Lung (tissue), 12 donors: ENCODE results near the gene NEURL4. TPM values are rescaled to one million over a fixed set of nuclear protein-coding genes. Genes with fewer than 3 reads are reported as not detected.
A peak's percentile ranks its signal among the peaks of the same experiment; 100 is the strongest.

Experiments
- ATAC-seq: fragments of 200-7000 bp; cut with Tn5 transposase; one replicate; pipeline ENCODE4 v1.9.1; 2020; ENCODE audit warnings: moderate number of reproducible peaks; ENCODE audit not compliant: insufficient read depth, low FRiP score
- DNase-seq, 3 donors: peaks; one replicate each; pipeline ENCODE4 v3.0.0-alpha.2; 2013 to 2017
- H3K27ac ChIP-seq, 2 donors: one replicate each; pipeline ENCODE4 v1.5.1; 2013; ENCODE audit warnings: mild to moderate bottlenecking in 2 of 2, moderate library complexity in 2 of 2, control low read depth in 1 of 2, inconsistent platforms in 1 of 2, low read depth in 1 of 2, low read length in 1 of 2
- H3K27me3 ChIP-seq, 3 donors: one replicate each; pipeline ENCODE4 v1.5.1; 2013; ENCODE audit warnings: low read length in 2 of 3; ENCODE audit not compliant: control insufficient read depth in 3 of 3, insufficient read depth in 3 of 3
- H3K36me3 ChIP-seq, 4 donors: one replicate each; pipeline ENCODE4 v1.5.1; 2013; ENCODE audit warnings: low read length in 4 of 4, mild to moderate bottlenecking in 1 of 4, moderate library complexity in 1 of 4; ENCODE audit not compliant: control insufficient read depth in 4 of 4, insufficient read depth in 4 of 4
- H3K4me1 ChIP-seq, 5 donors: one replicate each; pipeline ENCODE4 v1.5.1; 2013; ENCODE audit warnings: low read length in 5 of 5, mild to moderate bottlenecking in 2 of 5, moderate library complexity in 1 of 5; ENCODE audit not compliant: control insufficient read depth in 5 of 5, insufficient read depth in 5 of 5
- H3K4me3 ChIP-seq: one replicate; pipeline ENCODE4 v1.5.1; 2013; ENCODE audit warnings: mild to moderate bottlenecking, control low read depth, moderate library complexity
- H3K9ac ChIP-seq, 2 donors: one replicate each; pipeline ENCODE4 v1.5.1; 2013; ENCODE audit warnings: low read length in 2 of 2, control low read depth in 1 of 2; ENCODE audit not compliant: insufficient read depth in 1 of 2
- H3K9me3 ChIP-seq, 4 donors: one replicate each; pipeline ENCODE4 v1.5.1; 2013; ENCODE audit warnings: low read length in 3 of 4, mild to moderate bottlenecking in 1 of 4, moderate library complexity in 1 of 4; ENCODE audit not compliant: control insufficient read depth in 4 of 4, insufficient read depth in 3 of 4
- CTCF ChIP-seq: IDR thresholded peaks from 2 replicates; pipeline ENCODE4 v1.5.1; 2012; ENCODE audit warnings: mild to moderate bottlenecking; ENCODE audit errors: control extremely low read depth, extremely low read depth
- WGBS, 2 donors: extraction: QIAGEN DNeasy Blood & Tissue Kit; methylation state at CpG; one replicate each; pipeline ENCODE4 v1.1.7; 2013; 5-methylcytosine and 5-hydroxymethylcytosine counted together
- polyA plus RNA-seq, 2 donors: library from polyadenylated mRNA; stranded (reverse); fragments of 200-250 nt; gene quantifications; one replicate each; pipeline ENCODE4 v1.2.1, GENCODE V29; 2013
- total RNA-seq, 2 donors: library from RNA; depleted of rRNA in 1 of 2; stranded (reverse); fragments of >200 nt in 1 of 2; gene quantifications; one replicate each; pipeline ENCODE4 v1.2.1, GENCODE V29; 2014 to 2021
- donor health status: control.
- donor health status: control.
- donor health status: Bipolar disorder and iron deficiency.
- donor health status: healthy.
- donor health status: DM: yes; HTN: yes; CAD: no.

NEURL4 gene
- total and polyA plus RNA-seq, 4 donors: 17.3 to 33.9 (median 24.3) TPM

- no peak overlapping the region for H3K9ac ChIP-seq
- ATAC-seq: no peak
- H3K27me3 ChIP-seq: peaks cover 0 to 8% (median 2%) of the 10 kb centered on the region in 3 donors
- 94 to 98% methylated on average over 16 of the region's 16 CpGs for WGBS, 2 donors
- DNase-seq: no peak
- H3K9me3 ChIP-seq: no peaks in the 10 kb centered on the region
- no peaks in the 10 kb centered on the region for H3K36me3 ChIP-seq
- no peak overlapping the region for H3K27ac ChIP-seq
- peaks cover 0 to 21% (median 4%) of the 10 kb centered on the region in 5 donors for H3K4me1 ChIP-seq
- H3K4me3 ChIP-seq: no peak overlapping the region
- no peak for TF ChIP-seq CTCF
Observed at GRCh38 chr17:7284911-7285310, 44.2 kb downstream of the NEURL4 start.

GRCh38 chr17:7283471-7284216 lies 45.5 kb downstream of the NEURL4 start:
- peaks cover 0 to 21% (median 4%) of the 10 kb centered on the region in 5 donors for H3K4me1 ChIP-seq
- 80 to 88% methylated on average over 18 of the region's 18 CpGs for WGBS, 2 donors
- H3K9ac ChIP-seq: no peak overlapping the region
- no peak overlapping the region for H3K4me3 ChIP-seq
- DNase-seq: no peak
- no peak for ATAC-seq
- peak overlapping the region in 1 of 2 donors; percentile 85 for H3K27ac ChIP-seq
- H3K9me3 ChIP-seq: no peaks in the 10 kb centered on the region
- no peak for TF ChIP-seq CTCF
- no peaks in the 10 kb centered on the region for H3K36me3 ChIP-seq
- H3K27me3 ChIP-seq: peaks cover 0 to 8% (median 0%) of the 10 kb centered on the region in 3 donors

- TF ChIP-seq CTCF: no peak
- no peaks in the 10 kb centered on the region for H3K9me3 ChIP-seq
- no peak overlapping the region for H3K4me3 ChIP-seq
- WGBS, 2 donors: 58 to 59% methylated on average over 6 of the region's 6 CpGs
- H3K27me3 ChIP-seq: peaks cover 0 to 8% (median 0%) of the 10 kb centered on the region in 3 donors
- no peaks in the 10 kb centered on the region for H3K36me3 ChIP-seq
- peak overlapping the region in 1 of 2 donors; percentile 85 for H3K27ac ChIP-seq
- DNase-seq (no peak), ATAC-seq (no peak)
- H3K9ac ChIP-seq: no peak overlapping the region
- H3K4me1 ChIP-seq: peaks cover 0 to 21% (median 4%) of the 10 kb centered on the region in 5 donors
Observed at GRCh38 chr17:7282752-7283321, 46.3 kb downstream of the NEURL4 start.
